Left renal cortex interstitium (tissue), 4 donors: ENCODE measurements around the gene GNG3. TPM values are rescaled to one million over a fixed set of nuclear protein-coding genes. Genes with fewer than 3 reads are reported as not detected.
"Not testable (repeated sequence)": the region's sequence is repeated elsewhere in the genome, so short reads cannot be mapped to it uniquely, and the experiment has no call there.

Experiments used
- DNase-seq, 4 donors: peaks; one replicate each; pipeline ENCODE4 v3.0.0-alpha.2; 2013; ENCODE audit warnings: low read depth in 4 of 4, low spot score in 2 of 4, missing footprints in 1 of 4
- polyA plus RNA-seq, 4 donors: library from polyadenylated mRNA; unstranded; fragments of 120-200 nt; gene quantifications; one replicate each; pipeline ENCODE4 v1.2.1, GENCODE V29; 2013; ENCODE audit not compliant: insufficient read length in 4 of 4

GNG3 gene
- polyA plus RNA-seq, 4 donors: 1.4 to 3.8 (median 2.4) TPM

DNA sequence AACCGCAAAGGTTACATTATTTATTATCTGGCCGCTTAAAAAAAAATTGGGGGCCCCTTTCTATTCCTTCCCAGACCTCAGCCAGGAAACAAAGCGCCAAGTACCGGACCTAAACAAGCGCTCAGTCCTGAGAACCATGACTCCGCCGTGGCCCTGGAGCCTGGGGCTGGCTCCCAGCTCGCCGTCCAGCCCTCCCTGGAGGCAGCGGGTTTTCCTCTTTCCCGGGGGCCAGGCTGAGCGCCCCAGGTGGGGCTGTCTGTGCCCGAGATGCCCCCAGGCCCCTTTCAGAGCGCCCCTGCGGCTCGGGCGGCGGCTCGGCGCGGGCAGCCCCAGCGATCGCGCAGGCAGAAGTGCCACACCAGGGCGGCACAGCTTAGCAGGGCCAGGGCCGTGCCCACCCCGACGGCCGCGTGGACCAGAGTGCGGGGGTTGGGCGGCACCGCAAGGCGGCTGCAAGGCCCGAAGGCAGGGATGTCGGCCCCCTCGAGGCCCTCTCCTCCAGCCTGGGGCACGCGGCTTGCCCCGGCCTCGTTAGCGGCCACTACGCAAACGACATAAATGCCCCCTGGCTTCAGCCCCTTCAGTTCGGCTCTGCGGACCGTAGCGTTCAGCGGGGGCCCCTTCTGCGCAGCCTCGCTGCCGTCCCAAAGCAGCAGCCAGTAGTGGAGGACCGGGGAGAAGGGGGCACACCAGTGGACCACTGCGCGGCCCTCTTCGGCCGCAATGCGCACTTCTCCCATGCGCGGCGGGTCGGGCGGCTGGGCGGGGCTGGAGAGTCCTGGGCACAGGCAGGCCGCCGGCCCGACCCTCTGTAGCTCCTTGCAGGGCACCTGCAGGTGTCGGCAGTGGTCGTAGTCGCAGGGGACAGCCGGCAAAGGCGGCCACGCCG, 19.7 kb upstream of the GNG3 start:
- no peak for DNase-seq

DNA sequence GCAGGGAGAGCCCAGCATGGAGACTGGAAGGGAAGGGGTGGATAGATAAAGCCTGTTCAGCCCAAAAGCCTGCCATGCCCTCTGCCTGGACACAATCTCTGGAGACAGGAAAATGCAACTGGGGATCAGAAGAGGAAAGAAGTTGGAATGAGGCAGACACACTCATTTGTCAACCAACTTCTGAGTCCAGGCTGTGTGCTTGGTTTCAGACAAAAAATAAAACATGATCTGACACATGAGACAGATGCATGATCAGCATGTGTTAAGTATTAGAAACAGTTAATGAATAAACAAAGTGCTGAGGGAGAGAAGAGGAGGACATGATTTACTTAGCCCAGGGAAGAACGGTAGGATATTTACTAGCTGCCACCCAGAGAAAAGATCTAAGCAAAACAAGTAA, 19.0 kb upstream of the GNG3 start:
- DNase-seq: no peak

DNA sequence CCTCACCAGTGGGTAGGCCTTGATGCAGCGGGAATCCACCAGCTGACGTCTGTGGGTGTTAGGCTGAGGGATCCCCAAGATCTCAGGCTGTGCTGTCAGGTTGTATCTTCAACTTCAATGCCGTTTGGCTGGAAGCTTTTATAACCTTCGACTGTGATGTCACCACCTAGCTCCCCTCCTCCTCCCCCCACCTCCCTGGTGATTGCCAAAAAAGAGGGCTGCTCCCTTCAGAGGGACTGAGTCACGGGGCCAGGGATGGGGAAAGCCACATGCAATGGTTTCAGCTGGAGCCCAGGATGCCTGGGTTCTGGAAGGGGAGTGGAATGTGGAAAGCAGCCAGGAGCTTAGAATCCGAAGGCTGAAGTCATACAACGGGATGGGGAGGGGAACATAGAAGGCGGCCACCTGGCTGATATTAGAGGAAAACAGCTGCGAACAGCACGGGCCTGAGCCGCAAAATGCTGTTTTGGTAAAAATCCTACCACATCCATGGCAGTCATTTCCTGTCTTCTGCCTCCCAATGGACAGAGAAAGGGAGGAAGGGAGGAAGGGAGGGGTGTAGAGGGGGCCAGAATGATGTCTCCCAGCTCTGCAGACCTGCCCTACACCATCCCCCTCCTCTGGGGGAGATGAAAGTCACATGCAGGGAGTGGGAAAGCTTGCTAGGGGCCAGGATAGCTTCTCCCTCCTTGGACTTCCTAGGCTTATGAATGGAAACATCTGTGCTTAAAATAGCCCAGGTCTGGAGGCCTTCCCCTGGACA, 17.9 kb upstream of the GNG3 start, which contains the start of gene LRRN4CL:
TSS of gene LRRN4CL (minus strand) at position 110 of the 763 bp plus-strand sequence. CDS start 1,022 bp downstream, outside the sequence.
- no peak for DNase-seq

DNA sequence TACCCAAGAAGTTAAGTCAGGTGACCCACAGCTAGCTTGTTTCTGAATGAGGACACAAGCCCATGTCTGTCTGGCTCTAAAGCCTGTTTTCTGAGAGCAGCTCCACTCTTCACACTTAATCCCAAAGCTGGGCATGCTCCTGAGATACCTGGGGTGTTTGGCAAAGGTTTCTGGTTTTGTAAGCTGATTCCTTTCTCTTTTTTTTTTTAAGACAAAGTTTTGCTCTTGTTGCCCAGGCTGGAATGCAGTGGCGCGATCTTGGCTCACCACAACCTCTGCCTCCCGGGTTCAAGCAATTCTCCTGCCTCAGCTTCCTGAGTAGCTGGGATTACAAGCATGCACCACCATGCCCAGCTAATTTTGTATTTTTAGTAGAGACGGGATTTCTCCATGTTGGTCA, 13.9 kb upstream of the GNG3 start:
- DNase-seq: not testable (repeated sequence)

DNA sequence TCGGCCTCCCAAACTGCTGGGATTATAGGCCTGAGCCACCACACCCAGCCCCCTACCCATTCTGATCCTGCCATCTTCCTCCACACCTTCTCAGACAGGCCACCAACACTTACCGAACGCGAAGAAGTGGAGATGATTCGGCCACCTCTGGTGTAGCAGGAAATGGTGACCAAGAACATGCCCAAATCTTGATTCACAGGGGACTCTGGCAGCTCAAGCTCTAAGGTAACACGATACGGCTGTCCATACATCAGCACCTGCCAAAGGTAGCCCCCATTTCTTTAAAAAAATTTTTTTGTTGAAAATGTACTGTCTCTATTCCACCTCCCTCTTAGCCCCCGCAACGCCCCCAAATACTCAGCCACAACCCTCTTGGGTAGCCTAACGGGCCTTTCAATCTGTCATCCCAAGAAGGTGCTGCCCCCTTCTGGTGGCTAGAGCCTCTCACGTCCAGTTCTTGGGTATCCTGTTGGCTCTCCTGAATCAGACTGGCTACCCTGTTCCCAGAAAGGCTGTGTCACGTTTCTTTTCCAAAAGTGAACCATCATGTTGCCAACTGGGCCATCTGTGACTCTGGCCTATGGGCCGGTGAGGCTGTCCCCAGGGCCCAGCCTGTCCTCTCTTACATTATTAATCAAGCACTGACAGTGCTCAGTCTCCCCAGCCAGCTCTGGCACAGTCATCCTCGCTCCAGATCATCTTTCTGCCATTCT, 12.9 kb upstream of the GNG3 start:
- DNase-seq: no peak

DNA sequence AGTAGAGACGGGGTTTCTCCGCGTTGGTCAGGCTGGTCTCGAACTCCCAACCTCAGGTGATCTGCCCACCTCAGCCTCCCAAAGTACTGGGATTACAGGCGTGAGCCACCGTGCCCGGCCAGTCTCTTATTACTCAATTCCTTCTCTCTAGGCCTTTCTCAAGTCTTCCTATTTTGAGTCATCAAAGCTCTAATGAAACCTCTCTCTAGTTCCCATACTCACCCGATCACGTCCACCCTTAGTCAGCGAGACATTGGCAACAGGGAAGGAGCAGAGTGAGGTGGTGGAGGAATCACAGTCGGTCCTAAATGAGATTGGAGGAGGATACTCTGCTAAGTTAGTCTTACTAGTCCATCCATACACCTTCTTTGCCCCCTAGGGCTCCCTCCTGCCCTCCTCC, 5.2 kb upstream of the GNG3 start:
- no peak for DNase-seq

DNA sequence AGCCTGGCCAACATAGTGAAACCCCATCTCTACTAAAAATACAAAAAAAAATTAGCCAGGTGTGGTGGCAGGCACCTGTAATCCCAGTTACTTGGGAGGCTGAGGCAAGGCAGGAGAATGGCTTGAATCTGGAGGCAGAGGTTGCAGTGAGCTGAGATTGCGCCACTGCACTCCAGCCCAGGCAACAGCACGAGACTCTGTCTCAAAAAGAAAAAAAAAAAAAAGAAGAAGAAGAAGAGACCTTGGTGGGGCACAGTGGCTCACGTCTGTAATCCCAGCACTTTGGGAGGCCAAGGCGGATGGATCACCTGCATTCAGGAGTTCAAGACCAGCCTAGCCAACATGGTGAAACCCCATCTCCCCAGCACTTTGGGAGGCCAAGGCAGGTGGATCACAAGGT, 3.6 kb upstream of the GNG3 start:
- DNase-seq: not testable (repeated sequence)

DNA sequence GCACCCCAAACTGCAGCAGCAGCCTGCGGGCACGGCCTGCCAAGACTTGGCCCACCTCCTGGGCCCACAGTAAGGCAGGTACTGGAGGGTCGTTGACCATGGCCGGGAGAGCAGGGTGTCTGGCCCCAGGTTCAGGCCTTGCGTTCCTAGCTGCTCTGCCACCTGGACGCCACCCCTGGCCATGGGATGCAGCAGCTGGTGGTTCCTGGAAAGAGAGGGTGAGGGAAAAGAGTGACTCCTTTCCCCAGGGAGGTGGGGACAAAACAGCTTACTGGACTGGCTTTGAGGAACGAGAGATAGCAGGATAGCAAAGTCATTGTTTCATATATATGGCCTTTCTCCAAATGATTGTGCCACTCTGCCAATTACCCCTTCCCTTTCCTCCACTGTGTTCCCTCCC, 2.1 kb upstream of the GNG3 start:
- DNase-seq: no peak

DNA sequence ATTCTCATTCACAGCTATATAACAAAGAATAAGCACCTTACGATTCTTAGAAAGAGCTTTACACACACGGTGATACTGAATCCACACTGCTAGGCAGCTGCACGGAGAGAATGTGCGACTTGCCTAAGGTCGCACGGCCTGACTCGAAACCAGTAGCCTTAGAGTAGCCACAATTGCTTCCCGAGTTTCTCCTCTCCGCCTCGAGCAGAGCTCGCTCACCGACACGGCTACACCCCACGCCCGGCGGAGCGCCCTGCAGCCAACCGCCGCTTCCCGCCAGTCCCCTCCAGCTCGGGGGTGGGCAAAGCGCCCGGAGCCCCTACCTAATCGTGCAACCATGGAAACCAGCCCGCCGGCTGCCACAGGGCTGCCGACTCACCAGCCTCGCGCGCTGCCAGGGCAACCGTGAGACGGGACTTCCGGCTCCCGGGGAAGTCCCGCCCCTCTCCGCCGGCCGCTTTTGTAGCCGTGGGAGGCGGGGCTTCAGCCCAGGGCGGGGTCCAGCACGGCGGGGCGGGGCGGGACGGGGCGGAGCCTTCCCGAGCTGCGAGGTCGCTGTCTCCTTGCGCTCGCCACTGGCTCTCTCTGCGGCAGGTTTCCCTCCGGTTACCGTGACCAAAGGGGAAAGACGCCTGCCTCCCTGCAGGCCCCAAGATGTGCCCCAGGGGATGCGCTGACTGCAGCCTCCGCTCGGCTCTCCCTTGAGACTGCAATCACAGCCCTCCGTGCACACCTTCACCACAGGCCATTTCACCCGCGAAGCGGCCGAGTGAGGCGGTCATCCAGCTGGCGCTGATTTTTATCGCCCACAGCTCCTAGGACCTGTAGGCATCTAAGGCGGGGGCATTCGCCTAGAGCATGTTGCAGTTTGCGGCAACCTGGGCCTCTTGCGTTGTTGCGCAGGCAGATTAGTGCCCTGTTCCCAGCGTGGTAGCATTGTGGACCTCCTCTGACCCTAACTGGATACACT, 1.3 kb upstream of the GNG3 start:
- peak in 2 of 4 donors; percentile 85 to 86 for DNase-seq

DNA sequence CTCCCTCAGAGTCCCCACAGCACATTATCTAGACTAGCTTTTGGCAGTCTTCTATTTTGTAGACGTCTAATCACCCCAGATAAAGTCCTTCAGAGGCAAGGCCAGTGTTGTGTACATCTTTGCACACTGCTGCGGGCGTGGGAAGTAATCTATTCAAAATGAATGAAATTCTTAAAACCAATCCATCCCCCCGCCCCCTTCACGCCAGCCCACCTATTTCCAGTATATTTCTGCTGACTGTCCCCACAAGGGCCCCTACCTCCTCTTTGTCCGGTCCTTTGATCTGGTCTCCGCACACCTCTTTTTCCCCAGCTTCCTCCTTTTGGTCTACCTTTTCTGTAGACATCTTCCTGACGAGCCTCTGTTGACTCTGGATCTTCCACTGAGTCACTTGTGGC, 627 bp upstream of the GNG3 start:
- DNase-seq: no peak

DNA sequence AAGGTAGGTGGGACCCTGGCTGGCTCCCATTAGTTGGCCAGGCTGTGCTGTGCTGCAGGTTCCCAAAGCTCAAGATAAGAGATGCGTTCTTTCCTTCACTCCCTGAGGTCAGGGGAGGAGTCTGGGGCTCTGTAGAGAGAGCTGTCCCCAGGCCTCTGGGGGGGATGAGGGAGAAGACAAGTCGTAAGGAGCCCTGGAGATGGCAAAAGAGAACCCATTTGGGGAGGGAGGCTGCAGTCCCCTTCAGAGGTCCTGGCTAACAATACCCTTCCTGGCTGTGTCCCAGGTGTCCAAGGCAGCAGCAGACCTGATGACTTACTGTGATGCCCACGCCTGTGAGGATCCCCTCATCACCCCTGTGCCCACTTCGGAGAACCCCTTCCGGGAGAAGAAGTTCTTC, 916 bp downstream of the GNG3 start:
- no peak for DNase-seq

DNA sequence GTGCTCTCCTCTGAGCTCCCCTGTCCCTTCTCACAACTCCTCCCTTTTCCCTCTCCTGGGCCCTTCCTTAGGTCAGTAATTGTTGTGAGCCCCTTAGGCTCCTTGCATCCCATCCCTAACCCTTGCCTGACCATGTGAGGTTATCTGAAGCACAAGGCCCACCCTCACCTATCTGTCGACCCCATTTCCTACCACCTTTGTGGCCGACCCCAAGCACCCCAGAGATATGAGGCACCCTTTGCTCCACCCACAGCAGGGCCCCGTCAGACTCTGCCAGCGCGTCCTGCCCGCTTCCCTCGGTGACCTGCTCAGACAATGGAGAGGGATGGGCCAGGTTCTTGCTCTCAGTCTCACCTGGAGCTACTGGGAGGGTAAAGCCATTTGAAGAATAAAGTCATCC, 1.3 kb downstream of the GNG3 start:
- no peak for DNase-seq

DNA sequence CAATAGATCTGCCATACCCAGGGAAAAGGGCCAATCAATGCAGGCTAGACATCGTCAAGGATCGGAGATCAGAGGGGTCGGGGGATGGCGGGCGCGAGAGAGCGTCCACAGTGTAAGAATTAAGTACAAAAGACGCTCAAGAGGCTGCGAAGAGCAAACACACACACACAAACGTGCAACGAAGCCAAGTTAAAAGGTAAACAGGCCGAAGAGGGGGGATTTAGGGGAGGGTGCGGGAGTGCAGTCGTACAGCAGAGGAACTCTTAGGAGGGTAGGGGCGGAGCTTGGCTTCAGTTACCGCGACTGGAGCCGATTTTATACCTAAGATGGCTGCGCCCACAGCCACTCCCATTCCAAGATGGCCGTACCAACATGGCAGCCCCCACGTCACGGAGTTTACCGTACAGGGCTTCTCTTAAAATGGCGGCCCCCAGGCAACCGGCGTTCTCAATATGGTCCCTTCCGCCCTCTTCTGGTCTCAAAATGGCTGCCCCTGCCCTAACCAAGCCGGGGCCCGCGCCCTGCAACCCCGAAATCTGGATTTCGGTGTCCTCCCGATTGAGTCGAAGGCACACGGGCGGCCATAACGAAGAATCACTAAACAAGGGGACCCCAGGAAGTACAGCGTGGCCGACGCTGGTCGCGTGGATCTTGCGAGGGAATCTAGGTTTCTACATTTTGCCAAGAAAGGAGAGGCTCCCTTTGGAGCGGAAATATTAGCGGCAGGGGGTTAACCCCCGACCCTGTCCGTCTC, 1.9 kb downstream of the GNG3 start:
- DNase-seq: peak; percentile 90 to 98 (median 94)

DNA sequence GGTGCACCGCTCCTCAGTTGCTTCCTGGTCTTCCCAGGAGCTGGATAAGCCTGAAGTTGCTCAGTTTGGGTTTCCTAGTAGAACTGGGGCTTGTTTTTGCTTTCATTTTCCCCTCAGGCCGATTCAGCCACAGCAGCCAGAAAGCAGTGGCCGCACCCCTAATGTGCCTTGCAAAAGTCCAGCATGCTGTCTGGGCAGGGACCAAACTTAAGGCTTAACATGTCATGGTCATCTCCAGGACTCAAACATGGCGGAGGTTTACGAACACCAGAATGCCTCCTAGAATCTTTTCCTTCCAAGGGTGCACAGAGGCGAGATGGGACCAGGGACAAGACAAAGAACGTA, 2.5 kb downstream of the GNG3 start:
- no peak for DNase-seq

DNA sequence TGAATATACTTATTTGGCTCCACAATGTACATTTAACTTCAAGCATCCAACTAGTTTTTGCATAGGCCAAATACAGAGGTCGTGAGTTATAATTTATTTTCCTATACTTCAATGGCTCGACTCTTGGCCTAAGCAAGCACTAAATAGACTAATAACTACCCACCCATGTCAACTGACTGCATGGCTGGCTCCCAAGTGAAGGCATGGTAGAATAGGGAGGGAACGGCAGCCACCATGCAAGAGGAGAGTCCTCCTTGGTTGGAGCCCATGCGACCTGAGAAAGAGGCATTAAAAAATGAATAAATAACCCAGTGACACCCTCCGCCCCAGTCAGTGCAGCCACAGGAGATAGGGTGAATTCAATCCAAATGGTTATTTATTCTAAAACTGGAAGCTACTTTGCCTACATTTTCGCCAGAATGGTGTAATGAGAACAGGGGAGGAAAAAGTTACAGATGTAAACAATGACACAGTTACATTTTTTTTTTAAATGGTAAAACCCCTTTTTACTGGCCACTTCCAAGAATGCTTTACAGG, 4.9 kb downstream of the GNG3 start:
- no peak for DNase-seq

DNA sequence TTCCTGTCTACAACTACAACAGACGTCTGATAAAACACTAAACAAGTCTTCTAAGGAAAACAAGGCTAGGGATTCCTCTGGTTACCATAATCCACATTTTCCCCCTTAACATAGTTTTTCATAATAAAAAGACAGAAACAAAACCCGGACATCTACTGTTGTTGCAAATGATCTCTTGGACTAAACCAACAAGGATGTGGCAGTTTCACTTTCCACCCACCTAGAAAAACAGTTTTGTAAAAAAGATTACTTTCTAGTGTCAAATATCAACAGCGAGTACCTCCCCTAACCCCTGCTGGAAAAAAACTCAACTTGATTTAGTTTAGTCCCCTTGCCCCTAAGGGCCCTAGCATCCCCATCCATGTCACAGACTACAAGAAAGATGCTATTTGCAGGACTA, 5.4 kb downstream of the GNG3 start:
- no peak for DNase-seq

DNA sequence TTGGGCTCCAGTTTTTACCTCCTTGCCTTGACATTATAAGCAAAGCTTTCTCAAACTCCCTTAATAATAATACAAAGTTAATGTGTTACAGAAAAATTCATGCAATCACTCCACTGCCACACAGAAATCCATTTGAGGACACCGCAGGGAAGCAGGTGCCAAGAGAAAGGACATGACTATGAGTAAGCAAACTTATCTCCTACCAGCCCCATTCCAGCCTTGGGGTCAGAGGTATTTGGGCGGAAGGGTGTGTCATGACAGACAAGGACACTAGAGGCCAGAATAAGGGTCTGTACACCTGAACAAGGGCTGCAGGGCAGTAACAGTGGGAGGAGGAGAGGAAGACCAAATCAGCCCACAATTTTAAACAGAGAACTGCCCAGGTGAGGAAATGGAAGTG, 5.9 kb downstream of the GNG3 start:
- no peak for DNase-seq

DNA sequence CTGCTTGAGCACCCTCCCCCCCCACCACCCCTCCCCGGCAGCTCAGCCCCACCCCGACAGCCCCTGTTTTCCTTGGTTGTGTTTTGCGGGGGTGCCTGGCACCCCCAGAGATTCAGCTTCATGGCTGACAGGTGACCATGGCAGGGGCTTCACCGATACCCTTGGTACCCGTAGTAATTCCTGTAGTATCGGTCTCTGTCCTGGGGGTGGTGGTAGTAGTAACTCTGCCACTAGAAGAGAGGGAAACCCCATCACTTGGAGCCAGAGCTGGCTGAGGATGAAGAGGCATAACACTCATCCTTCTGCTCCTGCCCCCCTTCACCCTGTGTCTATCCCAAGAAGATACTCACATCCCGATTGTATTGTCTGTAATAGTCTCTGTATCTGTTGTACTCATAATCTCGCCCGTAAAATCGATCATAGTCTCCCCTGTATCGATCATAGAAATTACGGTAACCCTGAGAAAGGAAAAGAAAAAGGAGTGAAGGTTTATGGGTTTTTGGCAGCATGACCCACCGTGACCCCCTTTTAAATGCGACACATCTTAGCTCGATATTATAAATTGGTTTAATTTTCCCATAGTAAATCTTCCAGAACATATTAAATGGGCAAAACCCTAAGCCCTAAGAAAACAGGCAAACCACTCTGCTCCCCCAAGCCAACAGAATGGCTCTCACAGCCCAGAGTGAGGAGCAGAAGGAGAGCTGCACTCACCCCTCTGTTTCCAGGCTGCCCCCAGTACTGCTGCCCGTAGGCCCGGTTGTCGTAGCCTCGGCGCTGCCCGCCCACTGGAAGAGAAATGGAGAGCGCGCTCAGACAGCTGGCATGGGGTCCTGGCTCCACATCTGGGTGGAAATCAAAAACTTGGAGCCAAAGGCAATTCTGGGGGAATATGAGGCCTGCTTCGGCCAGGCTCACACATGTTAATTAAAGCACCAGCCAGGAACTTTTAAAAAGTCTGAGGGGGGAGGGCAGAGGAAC, 8.0 kb downstream of the GNG3 start:
- no peak for DNase-seq
